MV-4-11 (cell line): ENCODE data around the gene MAEA.

Source experiments
- DNase-seq: peaks from one replicate; lab custom pipeline; 2025; lab: John Stamatoyannopoulos, UW

The MAEA gene

GRCh38 chr4:1300466-1301455, 11.1 kb downstream of the MAEA start:
- DNase-seq, result peak; percentile 100

GRCh38 chr4:1302159-1302558, 12.5 kb downstream of the MAEA start:
- no peak for DNase-seq

DNA sequence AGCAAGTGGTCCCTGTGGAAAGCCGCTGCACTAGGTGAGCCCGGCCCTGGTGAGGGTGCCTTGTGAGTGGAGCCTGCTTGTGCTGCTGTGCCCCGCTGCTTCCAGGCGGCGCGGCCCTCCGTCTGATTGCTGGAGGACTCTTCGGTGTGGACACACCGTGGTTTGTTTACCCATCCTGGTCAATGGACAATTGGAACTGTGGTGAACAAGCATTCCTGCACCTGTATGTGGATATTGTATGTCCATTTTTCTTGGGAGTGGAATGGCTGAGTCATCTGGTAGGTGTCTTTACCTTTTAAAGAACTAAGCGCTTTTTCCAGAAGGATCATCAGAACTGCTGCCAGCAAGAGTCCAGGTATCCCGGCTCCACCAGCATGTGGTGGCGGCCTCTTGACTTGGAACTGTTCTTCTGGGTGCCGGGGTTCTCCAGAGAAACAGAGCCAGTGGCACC, 15.6 kb downstream of the MAEA start:
- DNase-seq, result no peak

DNA sequence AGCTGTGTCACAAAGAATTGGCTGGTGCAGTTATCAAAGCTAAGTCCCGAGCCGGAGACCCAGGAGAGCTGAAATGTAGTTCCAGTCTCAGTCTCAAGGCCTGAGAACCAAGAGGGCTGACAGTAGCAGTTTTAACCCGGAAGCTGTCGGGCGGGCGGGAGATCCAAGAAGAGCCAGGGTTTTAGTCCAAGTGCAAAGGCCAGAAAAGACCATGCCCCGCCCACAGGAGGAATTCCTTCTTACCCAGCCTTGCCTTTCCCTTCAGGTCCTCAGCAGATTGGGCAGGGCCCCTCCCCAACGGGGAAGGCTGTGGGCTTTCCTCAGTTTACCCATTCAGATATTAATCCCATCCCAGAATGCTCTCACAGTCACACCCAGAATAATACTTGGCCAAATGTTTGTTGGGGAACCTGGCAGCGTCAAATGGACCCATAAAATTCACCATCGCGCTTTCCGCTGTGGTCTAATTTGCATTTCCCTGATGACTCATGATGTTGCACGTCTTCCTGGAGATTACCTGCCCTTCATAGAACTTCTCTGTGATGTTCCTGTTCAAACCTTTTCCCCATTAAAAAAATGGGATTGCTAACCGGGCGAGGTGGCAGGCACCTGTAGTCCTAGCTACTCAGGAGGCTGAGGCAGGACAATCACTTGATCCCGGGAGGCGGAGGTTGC, 16.2 kb downstream of the MAEA start:
- no peak for DNase-seq

DNA sequence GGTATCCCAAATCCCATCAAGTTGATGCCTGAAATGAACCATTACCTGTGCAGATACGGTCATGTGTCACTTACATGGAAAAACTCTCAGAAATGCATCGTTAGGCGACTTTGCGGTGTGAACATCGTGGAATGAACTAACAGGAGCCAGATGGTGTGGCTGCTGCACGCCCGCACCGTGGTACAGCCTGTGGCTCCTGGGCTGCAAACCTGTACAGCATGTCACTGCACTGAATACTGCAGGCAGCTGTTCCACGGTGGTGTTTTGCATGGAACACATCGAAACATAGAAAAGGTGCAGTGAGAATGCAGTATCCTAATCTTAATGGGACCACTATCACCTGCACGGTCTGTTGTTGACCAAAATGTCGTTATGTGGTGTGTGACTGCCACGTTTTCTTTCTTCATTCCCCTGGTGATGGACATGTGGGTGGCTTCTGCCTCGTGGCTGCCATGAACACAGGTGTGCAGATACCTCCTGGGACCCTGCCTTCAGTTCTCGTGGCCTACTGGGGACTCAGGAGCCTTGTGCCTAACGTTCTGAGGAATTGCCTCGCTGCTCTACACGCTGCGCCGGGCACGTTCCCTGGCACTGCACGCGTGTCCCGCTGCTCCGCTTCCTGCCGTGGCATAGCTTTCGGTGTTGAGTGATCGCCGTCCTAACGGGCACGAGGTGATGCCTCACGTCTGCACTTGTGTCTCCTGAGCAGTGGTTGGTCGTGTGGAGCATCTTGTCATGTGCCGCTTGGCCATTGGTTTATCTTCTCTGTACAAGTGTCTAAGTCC, 18.5 kb downstream of the MAEA start:
- no peak for DNase-seq

GRCh38 chr4:1309261-1310010, 19.7 kb downstream of the MAEA start:
- DNase-seq, result no peak

DNA sequence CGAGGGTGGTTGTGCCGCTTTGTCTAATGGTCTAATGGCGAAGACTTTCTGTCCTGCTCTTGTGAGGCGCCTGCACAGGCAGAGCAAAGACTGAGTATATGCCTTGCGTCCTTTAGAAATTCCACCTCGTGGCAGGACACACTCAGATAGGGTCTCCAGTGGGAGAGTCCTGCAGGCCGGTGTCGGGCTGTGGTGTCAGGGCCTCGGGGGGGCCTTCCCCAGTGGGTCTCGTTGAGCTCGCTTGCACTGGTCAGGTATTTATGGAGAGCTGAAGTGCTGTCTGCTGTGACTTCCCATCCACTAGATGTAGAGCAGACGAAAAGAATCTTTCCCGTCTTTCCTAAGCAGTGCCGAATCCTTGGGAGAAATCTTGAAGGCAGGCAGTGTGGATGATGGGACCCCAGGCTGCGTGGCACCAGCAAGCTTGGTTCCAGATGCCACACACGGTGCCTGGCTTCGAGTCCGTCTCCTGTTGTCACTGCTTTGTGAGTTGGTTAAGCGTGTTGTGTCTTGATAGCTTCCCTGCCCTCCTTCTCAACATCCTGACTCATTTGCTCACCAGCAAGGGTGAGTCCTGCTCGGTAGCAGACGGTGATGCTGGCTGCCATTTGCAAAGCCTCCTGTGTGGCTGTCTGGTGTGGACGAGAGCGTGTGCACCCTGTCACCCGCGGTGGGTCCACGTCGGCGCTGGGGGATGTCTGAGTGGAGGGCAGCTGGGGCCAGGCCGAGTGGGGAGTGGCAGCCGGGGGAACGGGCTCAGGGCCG, 20.5 kb downstream of the MAEA start:
- no peak for DNase-seq

- no peak for DNase-seq
These were observed 21.3 kb downstream of the MAEA start for GRCh38 chr4:1310796-1311631.

- DNase-seq, result no peak
These were observed 23.3 kb downstream of the MAEA start for GRCh38 chr4:1312821-1313640.

DNA sequence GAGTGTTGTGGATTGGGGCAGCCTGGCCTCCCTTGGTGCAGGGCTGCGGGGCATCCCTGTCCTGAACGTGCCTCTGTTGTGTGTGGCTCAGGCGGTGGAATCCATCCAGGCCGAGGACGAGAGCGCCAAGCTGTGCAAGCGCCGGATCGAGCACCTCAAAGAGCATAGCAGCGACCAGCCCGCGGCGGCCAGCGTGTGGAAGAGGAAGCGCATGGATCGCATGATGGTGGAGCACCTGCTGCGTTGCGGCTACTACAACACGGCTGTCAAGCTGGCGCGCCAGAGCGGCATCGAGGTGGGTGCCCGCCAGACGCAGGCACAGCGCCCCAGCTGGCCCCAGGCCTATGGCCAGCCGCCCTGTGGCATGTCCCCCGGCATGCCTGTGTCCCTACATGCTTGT, 25.6 kb downstream of the MAEA start:
- no peak for DNase-seq

DNA sequence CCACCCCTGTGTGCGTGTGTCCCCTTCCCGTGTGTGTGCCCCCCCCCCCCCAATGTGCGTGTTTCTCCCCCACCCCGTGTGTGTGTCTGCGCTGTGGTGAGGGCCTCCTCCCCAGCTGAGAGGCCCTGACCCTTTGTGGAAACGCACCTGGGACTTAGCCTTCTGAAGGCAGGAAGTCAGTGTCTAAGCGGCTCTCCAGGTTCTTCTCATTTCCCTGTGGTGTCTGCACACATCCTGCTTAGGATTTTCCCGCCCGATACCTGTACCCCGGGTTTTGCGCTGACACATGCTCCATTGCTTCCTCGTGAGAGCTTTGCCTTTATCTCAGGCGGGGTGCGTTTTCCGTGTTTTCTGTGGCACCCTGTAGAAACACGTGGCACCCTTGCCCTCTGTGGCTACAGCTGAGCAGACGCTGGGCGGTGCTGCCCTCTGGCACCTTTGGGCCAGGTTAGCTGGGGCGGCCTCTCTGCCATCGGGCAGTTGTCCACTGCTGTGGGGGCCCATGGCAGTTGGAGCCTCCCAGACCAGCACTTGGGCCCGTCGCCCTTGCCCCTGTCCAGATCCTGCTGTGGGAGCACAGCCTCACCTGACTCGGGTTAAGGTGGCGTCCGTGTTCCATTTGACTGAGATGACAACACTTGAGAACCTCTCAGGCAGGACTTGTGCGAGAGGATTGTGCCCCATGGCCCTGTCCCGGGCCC, 26.3 kb downstream of the MAEA start:
- no peak for DNase-seq

GRCh38 chr4:1316537-1317168, 27.0 kb downstream of the MAEA start:
- no peak for DNase-seq

DNA sequence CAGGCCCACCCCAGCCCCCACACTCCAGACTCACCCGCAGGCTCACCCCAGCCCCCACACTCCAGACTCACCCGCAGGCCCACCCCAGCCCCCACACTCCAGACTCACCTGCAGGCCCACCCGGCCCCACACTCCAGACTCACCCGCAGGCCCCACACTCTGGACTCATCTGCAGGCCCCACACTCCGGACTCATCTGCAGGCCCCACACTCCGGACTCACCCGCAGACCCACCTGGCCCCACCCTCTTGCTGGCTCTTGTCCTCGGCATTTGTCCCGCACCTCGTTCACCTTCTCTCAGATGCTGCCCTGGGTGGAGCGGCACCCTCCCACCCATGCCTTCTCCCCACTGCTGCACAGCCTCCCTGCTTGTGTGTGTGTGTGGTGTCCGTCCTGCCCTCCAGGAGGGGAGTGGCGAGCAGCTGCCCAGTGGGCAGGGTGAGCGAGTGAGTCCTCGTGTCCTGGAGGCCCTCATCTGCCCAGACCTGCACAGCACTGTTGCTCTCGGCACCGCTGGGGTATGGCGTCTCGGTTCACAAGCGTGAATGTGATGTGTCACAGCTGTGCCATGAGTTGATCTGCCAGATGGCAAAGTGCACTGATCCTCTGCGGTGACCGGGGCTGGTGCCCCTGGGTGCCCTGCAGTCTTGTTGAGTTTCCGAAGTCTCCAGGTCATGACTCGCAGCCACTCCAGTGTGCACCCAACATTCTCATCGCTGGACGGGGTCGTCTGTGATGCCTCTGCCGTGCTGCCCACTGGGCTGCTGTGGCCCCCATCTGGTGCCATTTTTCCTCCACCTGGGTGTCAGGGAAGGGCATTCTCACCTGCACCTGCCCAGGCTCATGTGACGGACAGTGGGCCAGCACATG, 27.7 kb downstream of the MAEA start:
- DNase-seq, result no peak

GRCh38 chr4:1318046-1318375, 28.3 kb downstream of the MAEA start:
- DNase-seq, result no peak

DNA sequence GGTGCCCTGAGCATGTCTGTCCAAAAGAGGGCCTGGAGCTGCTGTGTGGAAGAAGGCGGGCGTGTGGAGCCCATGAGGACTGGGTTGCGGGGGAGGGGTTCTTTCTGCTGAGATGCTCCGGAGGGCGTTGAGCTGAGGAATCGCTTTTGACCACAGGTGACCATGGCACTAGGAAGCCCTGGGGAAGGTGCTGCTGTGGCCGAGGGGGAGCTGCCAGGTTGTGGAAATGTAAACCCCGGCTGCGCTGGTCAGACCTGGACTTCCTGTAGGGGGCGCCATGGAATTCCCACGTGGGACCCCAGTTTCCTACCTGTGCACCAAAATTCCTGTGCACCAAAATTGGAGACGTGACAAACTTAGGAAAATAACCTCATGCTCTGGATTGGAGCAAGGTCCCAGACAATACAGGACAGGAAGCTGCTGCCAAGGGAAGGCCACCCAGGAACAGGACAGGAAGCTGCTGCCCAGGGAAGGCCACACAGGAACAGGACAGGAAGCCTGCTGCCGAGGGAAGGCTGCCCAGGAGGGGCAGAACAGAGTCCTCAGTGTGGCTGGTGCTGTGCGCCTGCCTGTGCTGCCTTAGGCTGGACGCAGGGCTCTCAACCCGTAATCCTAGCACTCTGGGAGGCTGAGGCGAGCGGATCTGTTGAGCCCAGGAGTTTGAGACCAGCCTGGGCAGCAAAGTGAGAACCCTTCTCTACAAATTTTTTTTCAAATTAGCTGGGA, 29.0 kb downstream of the MAEA start:
- no peak for DNase-seq

DNA sequence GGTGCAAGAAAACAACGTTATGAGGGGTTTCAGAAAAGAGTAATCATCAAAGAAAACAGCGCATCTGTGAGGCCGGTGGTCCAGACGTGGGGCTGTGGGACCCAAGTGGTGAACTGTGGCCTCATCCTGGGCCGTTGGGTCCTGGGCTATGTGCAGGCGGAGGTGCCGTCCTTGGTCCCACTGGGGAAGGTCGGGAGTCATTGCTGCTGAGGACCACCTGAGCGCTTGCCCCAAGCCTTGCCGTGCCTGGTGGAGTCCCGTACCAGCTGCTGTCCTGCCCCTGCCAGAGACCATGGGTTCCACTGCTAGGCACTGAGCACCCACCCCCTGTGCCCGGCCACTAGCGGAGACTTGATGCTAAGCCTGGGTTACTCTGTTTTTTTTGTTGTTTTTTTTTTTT, 31.8 kb downstream of the MAEA start:
- DNase-seq, result no peak
